Measurements from ENCODE around the gene MBP. TPM values are rescaled to one million over a fixed set of nuclear protein-coding genes. Genes with fewer than 3 reads are reported as not detected.
A peak's percentile ranks its signal among the peaks of the same experiment; 100 is the strongest.

Gene MBP
- total RNA-seq, 1 donor from 2014 or later: 35.0 TPM

DNA sequence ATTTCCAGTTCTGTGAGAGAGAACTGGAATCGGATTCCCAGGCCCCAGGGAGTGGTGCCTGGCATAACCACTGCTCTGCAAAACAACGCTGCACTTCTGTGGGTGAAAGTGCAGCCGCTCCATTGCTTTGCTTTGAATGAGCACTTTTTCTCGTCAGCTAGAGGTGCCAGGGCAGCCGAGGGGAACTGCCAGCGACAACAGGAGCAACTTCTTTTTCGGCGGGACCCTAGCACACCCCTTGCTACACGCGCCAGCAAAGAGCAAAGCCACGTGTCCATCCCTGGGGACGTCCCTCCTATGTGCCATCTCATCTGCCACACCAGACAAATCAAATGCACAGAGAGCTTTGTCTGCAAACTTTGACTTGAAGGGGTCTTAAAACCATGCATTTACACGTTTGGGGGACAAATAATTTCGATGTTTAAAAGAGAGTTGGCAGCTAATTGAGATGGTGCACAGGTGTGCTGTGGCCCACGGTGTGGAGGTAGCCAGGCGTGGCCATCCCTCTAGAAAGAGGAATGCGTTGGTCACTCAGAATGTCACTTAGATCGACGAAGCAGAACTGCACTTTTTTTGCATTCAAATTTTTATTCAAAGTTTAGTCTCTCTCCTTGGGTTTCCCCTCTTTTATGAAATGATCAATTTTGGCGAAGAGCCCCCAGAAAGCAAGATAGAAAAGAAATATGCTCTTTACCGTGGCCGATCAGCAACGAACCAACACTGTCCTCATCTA lies 151.8 kb downstream of the MBP start:
- no peak for DNase-seq
- intact Hi-C loops (cut with micrococcal nuclease): loop anchor here (5.0 kb wide), 1 partner anchor 179 kb away; no protein-coding TSS in a partner anchor

DNA sequence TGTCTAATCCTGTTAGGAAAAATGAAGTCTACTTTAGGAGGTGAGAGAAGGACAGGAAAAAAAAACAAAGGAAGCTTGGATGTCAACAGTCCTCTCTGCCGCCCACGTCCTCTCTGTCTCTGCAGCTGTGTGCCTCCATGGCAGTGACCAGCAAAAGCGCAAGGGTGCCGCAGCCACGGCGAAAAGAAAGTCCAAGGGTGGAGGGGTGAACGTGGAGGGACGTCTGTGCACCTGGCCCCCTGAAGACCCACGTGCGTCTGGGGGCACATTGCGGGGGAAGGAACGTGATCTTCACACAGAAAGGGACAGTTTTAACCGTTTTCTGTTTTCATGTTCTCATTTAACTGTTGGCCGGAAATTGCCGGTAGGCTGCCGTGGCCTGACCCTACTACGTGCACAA lies 152.7 kb downstream of the MBP start:
- Histone ChIP-seq H3K27ac (replicated peaks) (no peak overlapping the region), H3K9me3 (replicated peaks) (no peaks in the 10 kb centered on the region), H3K36me3 (peaks cover 4% of the 10 kb centered on the region), H3K27me3 (ENCODE audit: low read depth) (peaks cover 5% of the 10 kb centered on the region), H3K4me3 (no peak overlapping the region), H3K4me1 (peaks cover 16% of the 10 kb centered on the region)
- intact Hi-C loops (cut with micrococcal nuclease): loop anchor here (5.0 kb wide), 1 partner anchor 178 kb away; no protein-coding TSS in a partner anchor
- no peak for DNase-seq
- TF ChIP-seq, protein P1, sequence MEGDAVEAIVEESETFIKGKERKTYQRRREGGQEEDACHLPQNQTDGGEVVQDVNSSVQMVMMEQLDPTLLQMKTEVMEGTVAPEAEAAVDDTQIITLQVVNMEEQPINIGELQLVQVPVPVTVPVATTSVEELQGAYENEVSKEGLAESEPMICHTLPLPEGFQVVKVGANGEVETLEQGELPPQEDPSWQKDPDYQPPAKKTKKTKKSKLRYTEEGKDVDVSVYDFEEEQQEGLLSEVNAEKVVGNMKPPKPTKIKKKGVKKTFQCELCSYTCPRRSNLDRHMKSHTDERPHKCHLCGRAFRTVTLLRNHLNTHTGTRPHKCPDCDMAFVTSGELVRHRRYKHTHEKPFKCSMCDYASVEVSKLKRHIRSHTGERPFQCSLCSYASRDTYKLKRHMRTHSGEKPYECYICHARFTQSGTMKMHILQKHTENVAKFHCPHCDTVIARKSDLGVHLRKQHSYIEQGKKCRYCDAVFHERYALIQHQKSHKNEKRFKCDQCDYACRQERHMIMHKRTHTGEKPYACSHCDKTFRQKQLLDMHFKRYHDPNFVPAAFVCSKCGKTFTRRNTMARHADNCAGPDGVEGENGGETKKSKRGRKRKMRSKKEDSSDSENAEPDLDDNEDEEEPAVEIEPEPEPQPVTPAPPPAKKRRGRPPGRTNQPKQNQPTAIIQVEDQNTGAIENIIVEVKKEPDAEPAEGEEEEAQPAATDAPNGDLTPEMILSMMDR (IDR thresholded peaks at IDR 0.05; ENCODE audit: borderline replicate concordance): no peak

More for the DNA sequence above, 151.8 kb downstream of the MBP start:
- TF ChIP-seq, protein P1 (IDR thresholded peaks at IDR 0.05; ENCODE audit: borderline replicate concordance): no peak
- Histone ChIP-seq H3K36me3 (peaks cover 4% of the 10 kb centered on the region), H3K4me1 (peaks cover 16% of the 10 kb centered on the region), H3K27me3 (ENCODE audit: low read depth) (peaks cover 5% of the 10 kb centered on the region), H3K27ac (replicated peaks) (no peak overlapping the region), H3K4me3 (no peak overlapping the region), H3K9me3 (replicated peaks) (no peaks in the 10 kb centered on the region)

DNA sequence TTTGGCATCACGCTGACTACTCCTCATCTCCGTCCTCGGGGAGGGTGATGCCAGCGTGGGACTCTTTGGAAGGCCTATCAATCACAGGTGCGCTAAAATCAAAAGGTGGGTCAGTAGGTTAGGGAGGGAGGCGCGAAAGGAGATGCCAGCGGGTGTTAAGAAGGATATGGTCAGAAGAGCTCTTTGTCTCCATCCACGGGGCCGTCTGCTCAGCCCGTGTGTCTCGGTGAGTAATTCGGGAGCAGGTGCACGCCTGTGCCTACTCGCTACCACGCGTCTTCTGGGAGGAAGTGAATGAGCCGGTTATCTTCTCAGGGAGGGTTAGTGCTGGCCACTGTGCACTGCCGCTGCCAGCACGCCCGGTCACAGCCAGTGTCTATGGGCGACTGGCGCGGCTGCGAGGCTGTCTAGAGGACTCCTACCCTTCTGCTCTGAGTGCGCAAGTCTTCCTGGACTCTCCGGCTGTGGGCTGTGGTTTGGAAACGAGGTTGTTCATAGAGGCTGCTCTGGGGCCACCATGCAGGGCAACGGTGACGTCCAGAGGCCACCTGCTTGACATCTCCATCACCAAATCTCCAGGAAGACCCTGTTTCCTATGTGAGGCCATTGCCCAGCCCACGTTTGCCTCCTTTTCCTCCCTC lies 153.4 kb downstream of the MBP start:
- H3K4me3 ChIP-seq: no peak overlapping the region
- no peak for DNase-seq
- peaks cover 4% of the 10 kb centered on the region for H3K36me3 ChIP-seq
- H3K27ac ChIP-seq (replicated peaks): no peak overlapping the region
- H3K4me1 ChIP-seq: peaks cover 16% of the 10 kb centered on the region
- H3K27me3 ChIP-seq (ENCODE audit: low read depth): peaks cover 5% of the 10 kb centered on the region
- intact Hi-C loops (cut with micrococcal nuclease): no loop called here
- no peaks in the 10 kb centered on the region for H3K9me3 ChIP-seq (replicated peaks)
- TF ChIP-seq, protein P1 (IDR thresholded peaks at IDR 0.05; ENCODE audit: borderline replicate concordance): no peak

DNA sequence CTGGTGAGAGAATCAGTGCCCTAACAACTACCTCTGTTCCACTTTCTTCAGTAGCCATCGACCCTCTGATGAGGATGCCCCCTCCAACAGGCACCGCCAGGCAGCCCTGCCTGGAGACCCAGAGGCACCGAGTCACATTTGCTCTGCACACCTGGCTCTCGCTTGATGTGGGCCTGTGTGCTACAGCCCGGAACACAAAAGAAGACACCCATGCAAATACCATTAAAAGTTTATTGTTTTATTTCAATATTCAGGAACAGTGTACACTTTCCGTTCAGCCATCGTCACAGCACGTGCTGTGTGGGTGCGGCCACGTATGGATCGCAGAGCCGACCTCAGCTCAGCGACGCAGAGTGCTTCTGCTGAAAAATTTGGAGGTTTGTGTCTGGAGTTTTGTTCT lies 154.0 kb downstream of the MBP start:
- no peak for DNase-seq
- peaks cover 4% of the 10 kb centered on the region for H3K36me3 ChIP-seq
- peaks cover 16% of the 10 kb centered on the region for H3K4me1 ChIP-seq
- intact Hi-C loops (cut with micrococcal nuclease): no loop called here
- H3K27me3 ChIP-seq (ENCODE audit: low read depth): peaks cover 5% of the 10 kb centered on the region
- no peak overlapping the region for H3K4me3 ChIP-seq
- TF ChIP-seq, protein P1 (IDR thresholded peaks at IDR 0.05; ENCODE audit: borderline replicate concordance): no peak
- no peaks in the 10 kb centered on the region for H3K9me3 ChIP-seq (replicated peaks)
- H3K27ac ChIP-seq (replicated peaks): no peak overlapping the region

DNA sequence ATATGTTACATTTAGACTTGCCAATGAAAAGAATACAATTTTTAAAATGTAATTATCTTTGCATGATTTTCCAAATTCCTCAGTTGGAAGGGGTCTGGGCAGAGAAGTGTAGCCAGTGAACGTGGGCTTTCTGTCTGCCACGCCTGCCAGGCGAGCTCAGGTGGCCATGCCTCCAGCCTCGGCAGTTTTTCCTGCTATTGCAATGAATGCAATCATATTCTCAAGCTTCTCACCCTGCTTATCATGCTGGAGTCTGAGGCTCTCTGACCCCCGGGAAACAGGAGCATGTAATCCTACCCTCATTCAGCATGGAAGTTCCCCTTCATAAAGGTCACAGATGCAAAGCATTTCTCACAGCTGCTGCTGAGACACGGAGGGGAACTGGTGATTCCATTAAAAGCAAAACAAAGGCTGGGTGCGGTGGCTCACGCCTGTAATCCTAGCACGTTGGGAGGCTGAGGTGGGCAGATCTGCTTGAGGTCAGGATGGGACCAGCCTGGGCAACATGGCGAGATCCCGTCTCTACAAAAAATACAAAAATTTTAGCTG lies 154.8 kb downstream of the MBP start:
- no peak for DNase-seq
- Histone ChIP-seq H3K27ac (replicated peaks) (no peak overlapping the region), H3K4me3 (peak overlapping the region; percentile 44)

More for the DNA sequence above, 154.8 kb downstream of the MBP start:
- Histone ChIP-seq H3K27me3 (ENCODE audit: low read depth) (peaks cover 3% of the 10 kb centered on the region), H3K9me3 (replicated peaks) (no peaks in the 10 kb centered on the region), H3K36me3 (peaks cover 4% of the 10 kb centered on the region), H3K4me1 (peaks cover 11% of the 10 kb centered on the region)
- TF ChIP-seq, protein P1 (IDR thresholded peaks at IDR 0.05; ENCODE audit: borderline replicate concordance): no peak
- intact Hi-C loops (cut with micrococcal nuclease): no loop called here
